ENCODE data around the gene CD27.
A peak's percentile ranks its signal among the peaks of the same experiment; 100 is the strongest.
"Not testable (repeated sequence)": the region's sequence is repeated elsewhere in the genome, so short reads cannot be mapped to it uniquely, and the experiment has no call there.

The CD27 gene

GRCh38 chr12:6444704-6445688 lies at the start of gene CD27:
CD27 (plus strand) TSS chr12:6444955; CDS start chr12:6445096, 141 bp downstream.
- no peak for DNase-seq

- DNase-seq = no peak
These were observed 48.7 kb upstream of the CD27 start for GRCh38 chr12:6396031-6396430.

- no peak for DNase-seq
These were observed 44.7 kb upstream of the CD27 start for GRCh38 chr12:6399884-6400644.

GRCh38 chr12:6404390-6404789 lies 40.4 kb upstream of the CD27 start:
- DNase-seq = no peak

GRCh38 chr12:6405963-6406362 lies 38.8 kb upstream of the CD27 start:
- DNase-seq = no peak

- DNase-seq = peak; percentile 7
These were observed 37.4 kb upstream of the CD27 start for GRCh38 chr12:6407236-6407954.

- no peak for DNase-seq
These were observed 28.2 kb upstream of the CD27 start for GRCh38 chr12:6416596-6416995.

GRCh38 chr12:6418796-6419195 lies 26.0 kb upstream of the CD27 start:
- DNase-seq = no peak

- no peak for DNase-seq
These were observed 24.4 kb upstream of the CD27 start for GRCh38 chr12:6420364-6420763.

GRCh38 chr12:6423267-6424007 lies 21.3 kb upstream of the CD27 start:
- peak; percentile 45 for DNase-seq

- no peak for DNase-seq
These were observed 20.8 kb upstream of the CD27 start for GRCh38 chr12:6424008-6424347.

- no peak for DNase-seq
These were observed 19.9 kb upstream of the CD27 start for GRCh38 chr12:6424866-6425265.

GRCh38 chr12:6425590-6426531 lies 18.9 kb upstream of the CD27 start:
- no peak for DNase-seq

GRCh38 chr12:6426882-6427671 lies 17.7 kb upstream of the CD27 start:
- no peak for DNase-seq

GRCh38 chr12:6427796-6428195 lies 17.0 kb upstream of the CD27 start:
- not testable (repeated sequence) for DNase-seq

GRCh38 chr12:6428326-6428725 lies 16.4 kb upstream of the CD27 start:
- no peak for DNase-seq

- peak; percentile 2 for DNase-seq
These were observed 14.4 kb upstream of the CD27 start for GRCh38 chr12:6430124-6430989.

- no peak for DNase-seq
These were observed 11.8 kb upstream of the CD27 start for GRCh38 chr12:6432991-6433390.
